Activated naive CD4-positive, alpha-beta T cell treated with anti-CD3 and anti-CD28 coated beads, Interleukin-2, amount 50 U/mL, for 16 hours (primary cell): ENCODE measurements around the gene SWSAP1.
A peak's percentile ranks its signal among the peaks of the same experiment; 100 is the strongest.
"Not testable (repeated sequence)": the region's sequence is repeated elsewhere in the genome, so short reads cannot be mapped to it uniquely, and the experiment has no call there.

Source experiments
- DNase-seq: peaks from one replicate; pipeline ENCODE4 v3.0.0-alpha.2; 2020

SWSAP1 gene

DNA sequence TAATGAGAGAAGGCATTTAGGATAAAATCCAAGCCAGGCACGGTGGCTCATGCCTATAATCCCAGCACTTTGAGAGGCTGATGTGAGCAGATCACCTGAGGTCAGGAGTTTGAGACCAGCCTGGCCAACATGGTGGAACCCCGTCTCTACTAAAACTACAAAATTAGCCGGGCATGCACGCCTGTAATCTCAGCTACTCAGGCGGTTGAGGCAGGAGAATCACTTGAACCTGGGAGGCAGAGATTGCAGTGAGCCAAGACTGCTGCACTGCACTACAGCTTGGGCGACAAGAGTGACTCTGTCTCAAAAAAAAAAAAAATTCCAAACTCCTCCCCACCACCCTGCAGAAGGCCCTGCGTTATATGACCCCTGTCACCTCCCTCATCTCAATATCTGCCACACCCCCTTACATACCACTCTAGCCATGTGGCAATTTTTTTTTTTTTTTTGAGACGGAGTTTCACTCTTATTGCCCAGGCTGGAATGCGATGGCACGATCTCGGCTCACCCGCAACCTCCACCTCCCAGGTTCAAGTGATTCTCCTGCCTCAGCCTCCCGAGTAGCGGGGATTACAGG, 4.9 kb downstream of the SWSAP1 start:
- DNase-seq, result not testable (repeated sequence)

DNA sequence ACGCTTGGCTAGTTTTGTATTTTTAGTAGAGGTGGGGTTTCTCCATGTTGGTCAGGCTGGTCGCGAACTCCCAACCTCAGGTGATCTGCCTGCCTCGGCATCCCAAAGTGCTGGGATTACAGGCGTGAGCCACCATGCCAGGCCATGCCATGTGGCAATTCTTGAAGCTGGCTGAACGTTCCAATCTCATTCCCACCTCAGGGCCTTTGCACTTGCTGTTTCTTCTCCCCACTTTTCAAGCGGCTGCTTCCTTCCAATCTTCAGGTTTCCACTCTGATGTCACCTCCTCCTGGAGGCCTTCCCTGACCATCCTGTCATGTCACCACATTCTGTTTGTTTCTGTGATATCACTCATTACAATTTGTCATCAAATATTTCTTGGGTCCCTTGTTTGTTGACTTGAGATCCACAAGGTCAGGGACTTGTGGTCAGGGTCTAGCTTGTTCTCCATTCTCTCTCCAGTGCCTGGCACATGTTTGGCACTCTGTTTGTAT, 5.4 kb downstream of the SWSAP1 start:
- no peak for DNase-seq

GRCh38 chr19:11380653-11381537, 6.4 kb downstream of the SWSAP1 start:
- DNase-seq, result peak; percentile 96

- DNase-seq, result peak; percentile 45
These were observed 8.6 kb downstream of the SWSAP1 start for GRCh38 chr19:11382898-11383705.

DNA sequence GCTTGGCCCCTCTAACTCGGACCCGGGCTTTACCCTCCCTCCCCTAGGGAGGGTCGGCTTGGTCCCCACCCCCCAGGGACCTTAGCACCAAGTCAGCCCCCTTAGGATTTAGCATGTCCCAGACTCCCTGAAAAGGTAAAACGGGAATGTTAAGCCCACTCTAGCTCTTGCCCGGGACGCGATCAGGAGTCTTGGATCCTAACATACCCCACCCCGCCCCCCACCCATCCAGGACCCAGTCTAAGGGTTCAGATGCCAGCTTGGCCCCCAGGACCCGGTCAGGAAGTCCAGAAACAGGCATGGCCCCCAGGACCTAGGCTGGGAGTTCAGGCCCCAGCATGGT, 9.2 kb downstream of the SWSAP1 start:
- DNase-seq, result no peak

GRCh38 chr19:11384778-11385129, 10.3 kb downstream of the SWSAP1 start:
- DNase-seq, result no peak

- DNase-seq, result no peak
These were observed 12.9 kb downstream of the SWSAP1 start for GRCh38 chr19:11387162-11388034.

- no peak for DNase-seq
These were observed 15.9 kb downstream of the SWSAP1 start for GRCh38 chr19:11390359-11390758.

DNA sequence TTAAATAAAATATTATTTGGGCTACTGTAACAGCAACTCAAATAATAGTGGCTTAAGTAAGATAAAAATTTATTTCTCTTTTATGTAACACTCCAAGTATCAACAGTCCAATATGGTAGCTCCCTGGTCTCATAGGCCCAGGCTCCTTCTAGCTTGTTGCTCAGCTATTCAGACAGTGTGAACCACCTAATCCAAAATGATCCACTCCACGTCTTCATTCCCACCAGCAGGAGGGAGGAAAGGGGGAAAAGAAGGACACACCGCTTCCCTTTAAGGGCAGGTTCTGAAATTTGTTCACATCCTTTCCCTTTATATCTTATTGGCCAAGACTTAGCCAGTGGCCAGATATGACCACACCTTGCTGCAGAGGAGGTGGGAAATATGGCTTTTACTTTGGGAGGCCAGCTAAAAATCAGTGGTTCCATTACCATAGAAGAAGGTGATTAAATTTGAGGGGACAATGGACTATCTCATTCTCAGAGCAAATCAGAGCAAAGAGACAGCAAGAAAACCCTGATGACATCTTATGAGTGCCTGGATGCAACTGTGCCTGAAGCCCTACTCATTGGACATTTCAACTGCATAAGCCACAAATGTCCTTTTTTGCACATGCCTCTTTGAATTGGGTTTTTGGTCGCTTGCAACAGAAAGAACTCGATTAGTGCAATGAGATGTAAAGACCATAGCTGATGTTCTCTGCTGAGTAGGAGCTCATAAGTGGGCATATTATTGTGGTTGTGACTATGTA, 16.6 kb downstream of the SWSAP1 start:
- no peak for DNase-seq

- no peak for DNase-seq
These were observed 22.7 kb downstream of the SWSAP1 start for GRCh38 chr19:11397089-11397610.

GRCh38 chr19:11399667-11400066, 25.2 kb downstream of the SWSAP1 start:
- DNase-seq, result no peak

- no peak for DNase-seq
These were observed 26.3 kb downstream of the SWSAP1 start for GRCh38 chr19:11400798-11401197.

DNA sequence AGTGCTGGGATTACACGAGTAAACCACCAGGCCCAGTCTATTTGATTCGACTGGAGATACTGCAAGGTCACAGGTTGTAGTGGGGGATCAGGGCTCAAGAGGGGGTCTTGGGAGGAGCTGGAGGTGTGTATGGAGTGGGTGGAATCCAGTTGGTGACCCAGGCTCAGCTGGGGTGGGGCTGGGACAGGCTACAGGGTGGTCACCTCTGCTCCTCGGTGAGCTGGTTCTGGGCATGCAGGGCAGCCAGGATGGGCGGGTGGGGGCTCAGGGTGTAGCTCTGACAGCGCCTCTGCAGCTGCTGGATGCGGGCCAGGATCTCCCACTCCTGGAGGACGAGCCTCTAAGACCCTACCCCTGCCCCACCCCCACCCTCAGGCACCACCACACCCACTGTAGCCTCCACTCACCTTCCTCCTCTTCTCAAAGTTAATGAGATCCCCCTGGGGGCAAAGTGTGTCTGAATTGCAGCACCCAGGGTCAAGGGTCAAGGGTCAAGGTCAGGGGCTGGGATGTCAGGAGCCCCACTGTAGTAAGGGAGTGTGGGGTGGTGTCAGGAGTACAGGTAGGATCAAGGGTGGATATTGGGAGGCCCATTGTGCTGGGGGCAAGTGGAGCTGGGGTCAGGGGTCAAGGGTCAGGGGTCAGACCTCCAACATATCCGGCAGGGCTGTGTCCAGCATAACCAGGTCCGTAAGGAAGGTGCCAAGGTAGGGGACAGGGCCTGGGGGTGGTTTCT, 27.5 kb downstream of the SWSAP1 start:
- DNase-seq, result no peak

DNA sequence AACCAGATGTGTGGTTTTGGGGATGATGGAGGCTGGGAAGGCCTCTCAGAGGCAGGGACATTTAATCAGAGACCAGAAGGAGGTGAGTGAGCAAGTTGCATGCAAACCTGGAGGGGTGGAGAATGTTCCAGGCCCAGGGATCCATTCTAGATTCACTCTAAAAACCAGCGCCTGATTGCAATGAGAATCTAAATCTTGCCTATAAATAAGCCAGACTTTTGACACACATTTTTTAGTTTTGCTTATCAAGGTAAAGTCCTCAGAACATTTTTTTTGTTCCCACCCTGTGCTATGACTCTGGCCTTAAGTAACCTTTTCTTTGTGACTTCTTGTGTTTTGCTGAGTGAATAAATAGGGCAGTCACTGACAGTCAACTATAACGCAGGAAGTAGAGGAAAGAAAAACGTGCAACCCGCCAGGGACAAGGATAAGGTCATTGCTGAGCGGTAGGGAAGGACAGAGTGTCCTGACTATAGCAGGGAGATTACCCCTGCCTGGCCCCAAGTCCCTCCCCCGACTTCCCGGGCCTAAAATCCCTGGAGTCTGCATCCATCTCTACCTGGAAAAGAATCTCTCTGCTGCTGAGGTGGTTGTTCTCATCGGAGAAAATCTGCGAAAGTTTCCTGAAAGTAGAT, 30.2 kb downstream of the SWSAP1 start:
- DNase-seq, result no peak

GRCh38 chr19:11405846-11406643, 31.6 kb downstream of the SWSAP1 start:
- DNase-seq, result peak; percentile 58

DNA sequence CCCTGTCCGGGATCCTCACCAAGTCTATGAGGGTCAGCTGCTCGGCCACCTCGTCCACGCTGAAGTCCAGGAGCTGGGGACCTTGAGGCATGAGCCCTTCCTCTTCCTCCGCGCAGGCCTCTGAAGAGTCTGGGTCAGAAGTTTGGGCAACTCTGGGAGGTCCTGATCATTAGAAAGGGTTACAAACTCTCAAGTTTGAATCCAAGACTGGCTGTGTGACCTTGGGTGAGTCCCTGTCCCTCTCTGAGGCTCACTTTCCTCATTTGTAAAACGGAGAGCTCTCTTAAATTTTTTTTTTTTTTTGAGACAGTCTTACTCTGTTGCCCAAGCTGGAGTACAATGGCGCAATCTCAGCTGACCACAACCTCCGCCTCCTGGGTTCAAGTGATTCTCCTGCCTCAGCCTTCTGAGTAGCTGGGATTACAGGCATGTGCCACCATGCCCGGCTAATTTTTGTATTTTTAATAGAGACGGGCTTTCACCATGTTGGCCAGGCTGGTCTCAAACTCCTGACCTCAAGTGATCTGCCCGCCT, 32.3 kb downstream of the SWSAP1 start:
- not testable (repeated sequence) for DNase-seq

GRCh38 chr19:11408591-11408990, 34.1 kb downstream of the SWSAP1 start:
- DNase-seq, result no peak

- no peak for DNase-seq
These were observed 36.2 kb downstream of the SWSAP1 start for GRCh38 chr19:11410682-11411081.

GRCh38 chr19:11414544-11414943, 40.1 kb downstream of the SWSAP1 start:
- DNase-seq, result no peak
